ENCODE measurements around the gene BRCA1.

Gene BRCA1

DNA sequence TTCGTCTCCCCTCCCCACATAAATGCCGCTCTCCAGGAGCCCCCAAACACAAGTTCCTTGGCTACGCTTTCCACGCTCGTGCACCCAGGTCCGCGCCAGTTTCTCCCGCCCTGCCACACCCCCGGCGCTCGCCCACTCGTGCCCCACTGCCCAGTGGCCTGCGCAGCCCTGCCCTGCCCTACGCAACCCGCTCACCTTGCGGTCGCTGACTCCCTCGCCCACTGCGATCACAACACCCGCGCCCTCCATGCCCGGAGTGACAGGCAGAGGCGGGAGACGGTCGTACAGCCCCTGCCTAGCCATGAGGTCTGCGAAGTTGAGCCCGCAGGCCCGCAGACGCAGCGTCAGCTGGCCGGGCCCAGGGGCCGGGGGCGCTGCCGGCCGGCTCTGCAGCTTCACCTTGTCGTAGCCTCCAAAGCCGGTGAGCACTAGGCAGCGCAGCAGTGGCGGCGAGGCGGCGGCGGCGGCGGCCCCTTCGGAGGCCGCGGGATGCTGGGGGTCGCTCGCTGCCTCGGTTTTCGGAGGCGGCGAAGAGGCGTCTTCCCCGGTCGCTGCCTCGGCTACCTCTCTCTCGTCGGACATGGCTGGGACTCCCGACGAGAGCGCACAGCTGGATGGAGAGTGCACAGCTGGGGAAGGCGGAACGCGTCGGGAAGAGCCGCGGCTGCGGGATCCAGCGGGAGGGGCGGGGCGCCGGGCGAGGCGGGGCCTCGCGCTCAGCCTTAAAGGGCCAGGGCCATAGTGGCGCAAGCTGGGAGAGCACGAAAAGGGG is 103.2 kb downstream of the BRCA1 start, which contains the start of gene VAT1:
Gene VAT1, minus strand, starts transcription at position 645 of the 772 bp plus-strand sequence. Its CDS starts 63 bp downstream, at position 582.
- TF ChIP-seq, protein P1, sequence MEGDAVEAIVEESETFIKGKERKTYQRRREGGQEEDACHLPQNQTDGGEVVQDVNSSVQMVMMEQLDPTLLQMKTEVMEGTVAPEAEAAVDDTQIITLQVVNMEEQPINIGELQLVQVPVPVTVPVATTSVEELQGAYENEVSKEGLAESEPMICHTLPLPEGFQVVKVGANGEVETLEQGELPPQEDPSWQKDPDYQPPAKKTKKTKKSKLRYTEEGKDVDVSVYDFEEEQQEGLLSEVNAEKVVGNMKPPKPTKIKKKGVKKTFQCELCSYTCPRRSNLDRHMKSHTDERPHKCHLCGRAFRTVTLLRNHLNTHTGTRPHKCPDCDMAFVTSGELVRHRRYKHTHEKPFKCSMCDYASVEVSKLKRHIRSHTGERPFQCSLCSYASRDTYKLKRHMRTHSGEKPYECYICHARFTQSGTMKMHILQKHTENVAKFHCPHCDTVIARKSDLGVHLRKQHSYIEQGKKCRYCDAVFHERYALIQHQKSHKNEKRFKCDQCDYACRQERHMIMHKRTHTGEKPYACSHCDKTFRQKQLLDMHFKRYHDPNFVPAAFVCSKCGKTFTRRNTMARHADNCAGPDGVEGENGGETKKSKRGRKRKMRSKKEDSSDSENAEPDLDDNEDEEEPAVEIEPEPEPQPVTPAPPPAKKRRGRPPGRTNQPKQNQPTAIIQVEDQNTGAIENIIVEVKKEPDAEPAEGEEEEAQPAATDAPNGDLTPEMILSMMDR (conservative IDR thresholded peaks at IDR 0.05), result no peak
- peak; percentile 42; the same call in 1 of the 2 replicates for TF ChIP-seq ZFX (IDR thresholded peaks at IDR 0.05)
- peak within 1 kb of the TSS; percentile 42 for H3K27ac ChIP-seq

DNA sequence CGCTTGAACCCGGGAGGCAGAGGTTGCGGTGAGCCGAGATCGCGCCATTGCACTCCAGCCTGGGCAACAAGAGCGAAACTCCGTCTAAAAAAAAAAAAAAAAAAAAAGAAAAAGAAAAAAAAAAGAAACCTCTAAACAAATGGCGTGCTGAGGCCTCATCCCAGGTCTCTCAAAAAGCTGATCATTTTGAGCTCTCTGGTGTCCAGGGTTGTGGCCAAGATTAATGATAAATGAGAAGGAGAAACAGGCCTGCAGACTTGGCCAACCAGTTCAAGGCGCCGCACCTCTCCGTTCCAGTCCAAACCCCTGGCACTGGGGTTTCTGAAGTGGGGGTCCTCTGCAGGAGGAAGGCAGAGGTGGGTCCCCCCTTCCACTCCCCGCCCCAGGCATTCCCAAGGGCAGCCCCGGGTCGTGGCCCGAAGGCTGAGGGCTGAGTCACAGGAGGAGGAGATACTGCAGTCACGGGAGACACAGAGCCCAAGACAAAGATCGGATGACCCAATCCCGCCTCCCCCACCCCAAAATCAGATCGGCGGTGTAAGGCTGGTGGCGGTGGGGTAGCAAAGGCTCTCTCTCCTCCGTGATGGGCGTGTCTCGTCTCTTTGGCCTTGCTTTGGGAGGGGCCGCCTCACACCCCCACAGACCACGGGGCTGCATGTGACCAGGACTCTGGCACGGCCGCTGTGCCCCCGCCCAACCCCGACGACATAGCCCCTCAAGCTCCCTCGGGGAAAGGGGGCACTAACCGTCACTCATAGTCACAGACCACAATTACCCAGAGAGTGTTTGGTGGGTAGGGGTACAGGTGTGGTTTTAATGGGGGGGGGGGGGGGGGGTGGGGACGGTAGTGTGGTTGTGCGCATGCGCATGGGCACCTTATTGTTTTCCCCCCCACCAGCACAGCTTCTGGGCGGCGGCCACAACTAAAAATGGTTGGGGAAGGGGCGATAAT is 104.1 kb downstream of the BRCA1 start:
- TF ChIP-seq, protein P1 (conservative IDR thresholded peaks at IDR 0.05), result no peak
- TF ChIP-seq ZFX (IDR thresholded peaks at IDR 0.05), result no peak
- peak overlapping the region; percentile 42; the same call in 1 of the 2 replicates for H3K27ac ChIP-seq

DNA sequence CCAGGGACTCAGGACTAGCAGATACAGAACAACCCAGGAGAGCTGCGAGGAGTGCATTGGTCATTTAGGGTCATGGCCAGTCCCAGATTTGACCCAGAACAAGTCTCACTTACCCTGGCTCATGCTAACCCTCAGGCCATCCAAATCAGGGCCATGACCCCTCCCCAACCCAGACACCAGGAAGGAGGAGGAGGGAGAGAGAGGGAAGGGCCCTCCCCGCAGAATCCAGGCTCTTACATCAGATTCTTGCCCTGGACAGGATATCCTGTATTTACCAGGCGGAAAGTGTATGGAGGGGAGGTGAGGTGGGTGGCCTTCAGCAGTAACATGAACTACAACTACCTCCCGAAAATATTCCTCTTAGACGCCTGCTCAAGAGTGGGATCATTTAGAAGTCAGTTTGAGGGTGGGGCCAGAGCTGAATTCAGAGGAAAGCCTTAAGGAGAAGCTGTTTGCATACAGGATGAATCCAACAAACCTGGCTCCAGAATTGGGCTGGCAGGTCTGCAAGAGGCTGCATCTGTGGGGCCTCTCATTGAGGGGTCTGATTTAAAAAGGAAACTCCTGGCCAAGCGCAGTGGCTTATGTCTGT is 105.0 kb downstream of the BRCA1 start:
- TF ChIP-seq, protein P1 (conservative IDR thresholded peaks at IDR 0.05), result no peak
- no peak for TF ChIP-seq ZFX (IDR thresholded peaks at IDR 0.05)
- H3K27ac ChIP-seq, result no peak overlapping the region

DNA sequence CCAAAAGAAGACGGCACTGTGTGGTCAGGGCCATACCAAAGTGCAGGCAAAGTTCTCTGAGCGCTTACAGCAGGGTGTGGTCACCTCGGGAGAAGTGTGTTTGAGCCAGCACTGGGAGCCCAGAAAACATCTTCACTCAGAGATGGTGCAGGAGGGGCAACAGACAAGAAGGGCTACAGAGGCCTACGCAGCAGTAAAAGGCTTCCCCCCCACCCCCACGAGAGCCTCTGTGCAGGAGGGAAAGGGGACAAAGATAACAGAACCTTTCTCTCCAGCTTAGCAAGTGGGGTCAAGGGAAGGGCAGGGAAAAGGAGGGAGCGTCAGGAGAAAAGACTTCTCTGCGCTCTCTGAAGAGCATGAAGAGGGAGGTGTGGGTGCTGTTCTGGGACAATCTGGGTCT is 105.7 kb downstream of the BRCA1 start:
- H3K27ac ChIP-seq, result no peak overlapping the region

DNA sequence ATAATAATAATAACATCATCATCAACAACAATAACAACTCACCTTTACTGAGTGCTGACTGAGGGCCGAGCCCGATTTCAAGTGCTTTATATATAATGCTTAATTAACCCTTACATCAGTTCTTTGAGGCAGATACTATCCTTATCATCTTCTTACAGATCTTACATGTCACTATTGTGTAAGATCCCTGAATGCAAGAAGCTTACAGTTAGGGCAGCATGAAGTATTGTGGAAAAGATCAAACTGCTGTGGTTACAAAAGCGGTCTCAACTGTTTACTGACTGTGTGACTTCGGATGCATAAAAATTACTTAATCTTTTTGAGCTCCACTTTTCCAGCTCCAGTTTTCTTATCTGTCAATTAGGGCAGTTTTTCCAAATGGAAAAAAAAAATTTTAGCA is 106.2 kb downstream of the BRCA1 start:
- H3K27ac ChIP-seq, result no peak overlapping the region

More for the DNA sequence above, 105.7 kb downstream of the BRCA1 start:
- no peak for TF ChIP-seq ZFX (IDR thresholded peaks at IDR 0.05)
- TF ChIP-seq, protein P1 (conservative IDR thresholded peaks at IDR 0.05), result no peak

DNA sequence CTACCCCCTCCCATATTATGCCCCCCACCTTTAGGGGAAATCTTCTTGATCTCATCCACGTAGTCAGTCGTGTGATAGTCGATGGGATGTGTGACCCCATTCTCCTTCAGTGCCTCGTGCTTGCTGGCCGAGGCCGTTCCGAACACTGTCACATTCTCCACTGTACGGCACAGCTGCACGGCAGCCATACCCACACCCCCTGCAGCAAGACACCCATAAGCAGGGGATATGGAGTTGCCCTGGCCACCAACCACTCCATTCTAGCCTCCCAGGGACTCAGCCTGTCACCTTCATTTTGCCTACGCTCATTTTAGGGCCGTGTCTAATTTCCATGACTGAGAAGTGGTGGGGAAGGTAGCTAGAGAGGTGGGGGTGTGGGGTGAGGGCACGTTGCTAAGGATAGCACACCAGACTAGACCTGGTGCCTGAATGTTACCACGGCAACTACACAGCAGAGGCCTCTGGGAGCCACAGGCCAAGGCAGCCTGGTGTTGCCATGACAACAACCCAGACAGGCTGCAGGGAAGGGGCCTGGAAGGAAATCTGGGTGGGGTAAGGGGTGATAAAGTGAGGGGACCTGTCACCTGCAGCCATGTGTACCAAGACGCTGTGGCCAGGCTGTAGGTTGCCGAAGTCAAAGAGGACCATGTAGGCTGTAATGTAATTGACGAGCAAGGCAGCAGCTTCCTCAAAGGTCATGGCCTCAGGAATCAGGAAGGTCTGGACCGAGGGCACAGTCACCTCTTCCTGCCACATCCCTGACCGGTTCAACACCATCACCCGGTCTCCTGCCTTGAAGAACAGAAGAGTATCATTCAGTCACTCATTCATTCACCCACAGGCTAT is 106.9 kb downstream of the BRCA1 start:
- TF ChIP-seq, protein P1 (conservative IDR thresholded peaks at IDR 0.05), result no peak
- no peak for TF ChIP-seq ZFX (IDR thresholded peaks at IDR 0.05)
- no peak overlapping the region for H3K27ac ChIP-seq

More for the DNA sequence above, 106.2 kb downstream of the BRCA1 start:
- TF ChIP-seq, protein P1 (conservative IDR thresholded peaks at IDR 0.05), result no peak
- no peak for TF ChIP-seq ZFX (IDR thresholded peaks at IDR 0.05)
